ENCODE measurements around the gene SKI.

DNA sequence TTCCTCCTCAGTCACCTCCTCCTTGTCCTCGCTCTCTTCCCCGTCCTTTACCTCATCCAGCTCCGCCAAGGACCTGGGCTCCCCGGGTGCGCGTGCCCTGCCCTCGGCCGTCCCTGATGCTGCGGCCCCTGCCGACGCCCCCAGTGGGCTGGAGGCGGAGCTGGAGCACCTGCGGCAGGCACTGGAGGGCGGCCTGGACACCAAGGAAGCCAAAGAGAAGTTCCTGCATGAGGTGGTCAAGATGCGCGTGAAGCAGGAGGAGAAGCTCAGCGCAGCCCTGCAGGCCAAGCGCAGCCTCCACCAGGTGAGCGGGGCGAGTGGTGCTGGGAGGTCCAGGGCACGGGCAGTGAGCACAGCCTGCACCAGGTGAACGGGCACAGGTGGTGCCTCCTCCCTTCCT lies 76.2 kb downstream of the SKI start:
- TF ChIP-seq, protein P1, sequence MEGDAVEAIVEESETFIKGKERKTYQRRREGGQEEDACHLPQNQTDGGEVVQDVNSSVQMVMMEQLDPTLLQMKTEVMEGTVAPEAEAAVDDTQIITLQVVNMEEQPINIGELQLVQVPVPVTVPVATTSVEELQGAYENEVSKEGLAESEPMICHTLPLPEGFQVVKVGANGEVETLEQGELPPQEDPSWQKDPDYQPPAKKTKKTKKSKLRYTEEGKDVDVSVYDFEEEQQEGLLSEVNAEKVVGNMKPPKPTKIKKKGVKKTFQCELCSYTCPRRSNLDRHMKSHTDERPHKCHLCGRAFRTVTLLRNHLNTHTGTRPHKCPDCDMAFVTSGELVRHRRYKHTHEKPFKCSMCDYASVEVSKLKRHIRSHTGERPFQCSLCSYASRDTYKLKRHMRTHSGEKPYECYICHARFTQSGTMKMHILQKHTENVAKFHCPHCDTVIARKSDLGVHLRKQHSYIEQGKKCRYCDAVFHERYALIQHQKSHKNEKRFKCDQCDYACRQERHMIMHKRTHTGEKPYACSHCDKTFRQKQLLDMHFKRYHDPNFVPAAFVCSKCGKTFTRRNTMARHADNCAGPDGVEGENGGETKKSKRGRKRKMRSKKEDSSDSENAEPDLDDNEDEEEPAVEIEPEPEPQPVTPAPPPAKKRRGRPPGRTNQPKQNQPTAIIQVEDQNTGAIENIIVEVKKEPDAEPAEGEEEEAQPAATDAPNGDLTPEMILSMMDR (conservative IDR thresholded peaks at IDR 0.05 in 1 of 2, IDR thresholded peaks at IDR 0.05 in 1 of 2; ENCODE audit: low read depth in 1 of 2, low read length in 2 of 2), result no peak
- no peak for TF ChIP-seq EZH2 (IDR thresholded peaks at IDR 0.05; ENCODE audit: low read length, missing control alignments)
